GM23338 (cell line): ENCODE results near the gene VAV3. TPM values are rescaled to one million over a fixed set of nuclear protein-coding genes. Genes with fewer than 3 reads are reported as not detected.

ENCODE experiments used
- ATAC-seq: fragments of 200-7000 bp; cut with Tn5 transposase; 3 replicates; pipeline ENCODE4 v1.9.1; 2020
- DNase-seq: peaks from one replicate; pipeline ENCODE4 v3.0.0-alpha.2; 2015; ENCODE audit warnings: low spot score
- H2AFZ ChIP-seq: fragments of 200-600 bp; sonication (generic); 2 replicates; pipeline ENCODE4 v1.8.0; 2016; ENCODE audit warnings: antibody characterized with exemption, mild to moderate bottlenecking, moderate library complexity
- H3F3A ChIP-seq: fragments of 200-600 bp; sonication (generic); replicated peaks from 2 replicates; pipeline ENCODE4 v1.8.0; 2017; ENCODE audit warnings: antibody characterized with exemption, mixed run types, low read depth
- H3K27ac ChIP-seq: fragments of 200-600 bp; sonication (generic); 2 replicates; pipeline ENCODE4 v1.6.1; 2016; ENCODE audit warnings: low read depth
- H3K27me3 ChIP-seq: fragments of 200-600 bp; sonication (generic); 2 replicates; pipeline ENCODE4 v1.8.0; 2016; ENCODE audit warnings: mild to moderate bottlenecking, mixed run types, moderate library complexity; ENCODE audit not compliant: insufficient read depth
- H3K36me3 ChIP-seq: fragments of 200-600 bp; sonication (generic); 2 replicates; pipeline ENCODE4 v1.8.0; 2016; ENCODE audit warnings: mild to moderate bottlenecking; ENCODE audit not compliant: insufficient read depth
- H3K4me1 ChIP-seq: fragments of 200-600 bp; sonication (generic); 2 replicates; pipeline ENCODE4 v1.8.0; 2016; ENCODE audit warnings: mild to moderate bottlenecking, moderate library complexity; ENCODE audit not compliant: insufficient read depth
- H3K4me2 ChIP-seq: fragments of 200-600 bp; sonication (generic); 2 replicates; pipeline ENCODE4 v1.7.1; 2017; ENCODE audit warnings: mixed run types
- H3K4me3 ChIP-seq: fragments of 200-600 bp; sonication (generic); 2 replicates; pipeline ENCODE4 v1.6.1; 2016; ENCODE audit warnings: mixed run types
- H3K79me2 ChIP-seq: fragments of 200-600 bp; sonication (generic); replicated peaks from 2 replicates; pipeline ENCODE4 v1.8.0; 2017; ENCODE audit warnings: mild to moderate bottlenecking; ENCODE audit not compliant: insufficient read depth
- H3K9me2 ChIP-seq: fragments of 200-600 bp; sonication (generic); 2 replicates; pipeline ENCODE4 v1.8.0; 2017; ENCODE audit not compliant: insufficient read depth
- H4K20me1 ChIP-seq: fragments of 200-600 bp; sonication (generic); replicated peaks from 2 replicates; pipeline ENCODE4 v1.8.0; 2017; ENCODE audit warnings: mild to moderate bottlenecking; ENCODE audit not compliant: insufficient read depth
- H3K27ac Mint-ChIP-seq: 2 replicates; pipeline ENCODE4 v1.8.0; 2020; ENCODE audit warnings: inconsistent platforms, mild to moderate bottlenecking, moderate library complexity, mixed read lengths
- H3K27me3 Mint-ChIP-seq: 3 replicates; pipeline ENCODE4 v1.8.0; 2022; ENCODE audit warnings: low read depth, mild to moderate bottlenecking, moderate library complexity, mixed read lengths, inconsistent platforms; ENCODE audit not compliant: insufficient read depth, poor library complexity
- H3K36me3 Mint-ChIP-seq: 3 replicates; pipeline ENCODE4 v1.8.0; 2021; ENCODE audit warnings: low read depth, mild to moderate bottlenecking, inconsistent platforms, moderate library complexity, mixed read lengths
- H3K4me1 Mint-ChIP-seq: 3 replicates; pipeline ENCODE4 v1.8.0; 2020; ENCODE audit warnings: mild to moderate bottlenecking, inconsistent platforms, mixed read lengths
- H3K4me3 Mint-ChIP-seq: 3 replicates; pipeline ENCODE4 v1.8.0; 2021; ENCODE audit warnings: moderate library complexity, mild to moderate bottlenecking, inconsistent platforms, mixed read lengths
- H3K9me3 Mint-ChIP-seq: 3 replicates; pipeline ENCODE4 v1.8.0; 2020; ENCODE audit warnings: moderate library complexity, mild to moderate bottlenecking, inconsistent platforms, mixed read lengths
- CREB1 ChIP-seq: fragments of 250-450 bp; sonication (Bioruptor Pico); IDR thresholded peaks from 2 replicates; pipeline ENCODE4 v1.5.0; 2020; ENCODE audit warnings: low read depth, mild to moderate bottlenecking, moderate library complexity
- EZH2 ChIP-seq: fragments of 200-600 bp; sonication (generic); IDR thresholded peaks from one replicate; pipeline ENCODE4 v1.8.0; 2017; ENCODE audit warnings: antibody characterized with exemption, mild to moderate bottlenecking, low read depth; ENCODE audit not compliant: unreplicated experiment
- EZH2phosphoT487 ChIP-seq: fragments of 200-600 bp; sonication (generic); IDR thresholded peaks from one replicate; pipeline ENCODE4 v1.8.1; 2018; ENCODE audit warnings: antibody characterized with exemption; ENCODE audit not compliant: unreplicated experiment
- NANOG ChIP-seq: IDR thresholded peaks from 2 replicates; pipeline ENCODE4 v1.6.1; 2016; ENCODE audit warnings: antibody characterized with exemption, borderline replicate concordance
- POLR2AphosphoS5 ChIP-seq: IDR thresholded peaks from 2 replicates; pipeline ENCODE4 v1.6.1; 2016; ENCODE audit warnings: antibody characterized with exemption, low read depth
- STAT1 ChIP-seq: IDR thresholded peaks from one replicate; pipeline ENCODE4 v1.6.1; 2016; ENCODE audit warnings: antibody characterized with exemption; ENCODE audit not compliant: unreplicated experiment
- ZNF114 ChIP-seq: fragments of 250-450 bp; sonication (Bioruptor Pico); IDR thresholded peaks from 2 replicates; pipeline ENCODE4 v1.5.0; 2020; ENCODE audit warnings: mild to moderate bottlenecking, moderate library complexity
- ZNF331 ChIP-seq: fragments of 250-450 bp; sonication (Bioruptor Pico); IDR thresholded peaks from 2 replicates; pipeline ENCODE4 v1.5.0; 2020; ENCODE audit warnings: low read depth, mild to moderate bottlenecking, moderate library complexity
- ZNF462 ChIP-seq: fragments of 250-450 bp; sonication (Bioruptor Pico); IDR thresholded peaks from 2 replicates; pipeline ENCODE4 v1.5.0; 2020; ENCODE audit warnings: mild to moderate bottlenecking, moderate library complexity
- polyA plus RNA-seq: library from polyadenylated mRNA; unstranded; fragments of >200 nt; fragmentation: Nextera tagmentation; extraction: Ambion mirVana; gene quantifications from 2 replicates; pipeline ENCODE4 v1.2.1, GENCODE V29; 2016
- total RNA-seq: library from RNA; depleted of rRNA; stranded (reverse); fragments of >200 nt; shearing (Covaris generic); gene quantifications from 2 replicates; pipeline ENCODE4 v1.2.3, GENCODE V29; 2014
- TF ChIP-seq, protein P1 (sequence below): IDR thresholded peaks from 2 replicates; pipeline ENCODE4 v1.6.1; 2016; ENCODE audit warnings: antibody characterized with exemption
- TF ChIP-seq, protein P2 (sequence below), 2 experiments: fragments of 200-600 bp in 1 of 2; sonication (generic) in 1 of 2; conservative IDR thresholded peaks; 2 replicates each; pipeline versions ENCODE4 v1.5.1 to v1.6.1; 2016 to 2017; ENCODE audit warnings: antibody characterized with exemption in 2 of 2, low read depth in 2 of 2, mild to moderate bottlenecking in 2 of 2, moderate library complexity in 1 of 2
- TF ChIP-seq, protein P3 (sequence below): IDR thresholded peaks from one replicate; pipeline ENCODE4 v1.6.1; 2018; ENCODE audit warnings: antibody characterized with exemption; ENCODE audit not compliant: unreplicated experiment

Gene VAV3
- total and polyA plus RNA-seq, 2 experiments from 2014 or later, result 3.0 to 11.3 TPM

DNA sequence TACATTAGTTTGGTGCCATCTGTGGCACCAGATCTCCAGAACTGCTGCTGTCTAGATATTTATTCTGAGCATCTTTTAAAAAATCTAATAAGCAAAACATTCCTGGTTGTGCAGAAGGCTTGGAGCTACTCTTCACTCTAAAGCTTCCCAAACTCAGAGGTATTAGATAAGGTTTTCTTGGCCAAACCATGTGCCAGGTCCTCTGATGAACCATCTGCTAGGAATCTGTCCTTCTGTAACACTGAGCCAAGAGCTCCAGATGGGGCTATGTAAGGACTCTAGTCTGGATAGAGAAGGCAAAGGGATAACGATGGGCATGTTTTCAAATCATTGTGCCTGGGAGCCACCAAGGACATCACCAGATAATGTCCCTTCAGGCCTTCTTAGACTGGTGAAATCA lies 413.5 kb downstream of the VAV3 start (continued):
- TF ChIP-seq ZNF462 (CRISPR knock-in tag) (no peak), ZNF114 (no peak), EZH2phosphoT487 (no peak), EZH2 (no peak), NANOG (no peak)
- TF ChIP-seq, protein P1, sequence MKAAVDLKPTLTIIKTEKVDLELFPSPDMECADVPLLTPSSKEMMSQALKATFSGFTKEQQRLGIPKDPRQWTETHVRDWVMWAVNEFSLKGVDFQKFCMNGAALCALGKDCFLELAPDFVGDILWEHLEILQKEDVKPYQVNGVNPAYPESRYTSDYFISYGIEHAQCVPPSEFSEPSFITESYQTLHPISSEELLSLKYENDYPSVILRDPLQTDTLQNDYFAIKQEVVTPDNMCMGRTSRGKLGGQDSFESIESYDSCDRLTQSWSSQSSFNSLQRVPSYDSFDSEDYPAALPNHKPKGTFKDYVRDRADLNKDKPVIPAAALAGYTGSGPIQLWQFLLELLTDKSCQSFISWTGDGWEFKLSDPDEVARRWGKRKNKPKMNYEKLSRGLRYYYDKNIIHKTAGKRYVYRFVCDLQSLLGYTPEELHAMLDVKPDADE, result no peak

GRCh38 chr1:107550358-107550757 lies 414.6 kb downstream of the VAV3 start:
- Histone ChIP-seq H3K4me2 (no peak overlapping the region), H3K4me3 (no peak overlapping the region), H3K9me2 (peaks cover 21% of the 10 kb centered on the region; the same call in 1 of the 2 replicates), H3K79me2 (no peaks in the 10 kb centered on the region), H3K27ac (no peak overlapping the region), H3K27me3 (no peaks in the 10 kb centered on the region), H3K36me3 (no peaks in the 10 kb centered on the region), H3F3A (no peaks in the 10 kb centered on the region), H2AFZ (no peak overlapping the region), H4K20me1 (no peaks in the 10 kb centered on the region), H3K4me1 (no peaks in the 10 kb centered on the region)
- Mint-ChIP-seq H3K4me3 (no peak overlapping the region), H3K27ac (no peak overlapping the region), H3K4me1 (no peaks in the 10 kb centered on the region), H3K36me3 (no peaks in the 10 kb centered on the region), H3K27me3 (no peaks in the 10 kb centered on the region), H3K9me3 (no peaks in the 10 kb centered on the region)
- DNase-seq (no peak), ATAC-seq (no peak)
- TF ChIP-seq, protein P1, result no peak
- TF ChIP-seq CREB1 (CRISPR knock-in tag), result no peak
- TF ChIP-seq POLR2AphosphoS5, result no peak
- TF ChIP-seq EZH2phosphoT487, result no peak
- TF ChIP-seq, protein P2, sequence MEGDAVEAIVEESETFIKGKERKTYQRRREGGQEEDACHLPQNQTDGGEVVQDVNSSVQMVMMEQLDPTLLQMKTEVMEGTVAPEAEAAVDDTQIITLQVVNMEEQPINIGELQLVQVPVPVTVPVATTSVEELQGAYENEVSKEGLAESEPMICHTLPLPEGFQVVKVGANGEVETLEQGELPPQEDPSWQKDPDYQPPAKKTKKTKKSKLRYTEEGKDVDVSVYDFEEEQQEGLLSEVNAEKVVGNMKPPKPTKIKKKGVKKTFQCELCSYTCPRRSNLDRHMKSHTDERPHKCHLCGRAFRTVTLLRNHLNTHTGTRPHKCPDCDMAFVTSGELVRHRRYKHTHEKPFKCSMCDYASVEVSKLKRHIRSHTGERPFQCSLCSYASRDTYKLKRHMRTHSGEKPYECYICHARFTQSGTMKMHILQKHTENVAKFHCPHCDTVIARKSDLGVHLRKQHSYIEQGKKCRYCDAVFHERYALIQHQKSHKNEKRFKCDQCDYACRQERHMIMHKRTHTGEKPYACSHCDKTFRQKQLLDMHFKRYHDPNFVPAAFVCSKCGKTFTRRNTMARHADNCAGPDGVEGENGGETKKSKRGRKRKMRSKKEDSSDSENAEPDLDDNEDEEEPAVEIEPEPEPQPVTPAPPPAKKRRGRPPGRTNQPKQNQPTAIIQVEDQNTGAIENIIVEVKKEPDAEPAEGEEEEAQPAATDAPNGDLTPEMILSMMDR (conservative IDR thresholded peaks at IDR 0.05; ENCODE audit: low read depth in 2 of 2), result no peak
- TF ChIP-seq, protein P3, sequence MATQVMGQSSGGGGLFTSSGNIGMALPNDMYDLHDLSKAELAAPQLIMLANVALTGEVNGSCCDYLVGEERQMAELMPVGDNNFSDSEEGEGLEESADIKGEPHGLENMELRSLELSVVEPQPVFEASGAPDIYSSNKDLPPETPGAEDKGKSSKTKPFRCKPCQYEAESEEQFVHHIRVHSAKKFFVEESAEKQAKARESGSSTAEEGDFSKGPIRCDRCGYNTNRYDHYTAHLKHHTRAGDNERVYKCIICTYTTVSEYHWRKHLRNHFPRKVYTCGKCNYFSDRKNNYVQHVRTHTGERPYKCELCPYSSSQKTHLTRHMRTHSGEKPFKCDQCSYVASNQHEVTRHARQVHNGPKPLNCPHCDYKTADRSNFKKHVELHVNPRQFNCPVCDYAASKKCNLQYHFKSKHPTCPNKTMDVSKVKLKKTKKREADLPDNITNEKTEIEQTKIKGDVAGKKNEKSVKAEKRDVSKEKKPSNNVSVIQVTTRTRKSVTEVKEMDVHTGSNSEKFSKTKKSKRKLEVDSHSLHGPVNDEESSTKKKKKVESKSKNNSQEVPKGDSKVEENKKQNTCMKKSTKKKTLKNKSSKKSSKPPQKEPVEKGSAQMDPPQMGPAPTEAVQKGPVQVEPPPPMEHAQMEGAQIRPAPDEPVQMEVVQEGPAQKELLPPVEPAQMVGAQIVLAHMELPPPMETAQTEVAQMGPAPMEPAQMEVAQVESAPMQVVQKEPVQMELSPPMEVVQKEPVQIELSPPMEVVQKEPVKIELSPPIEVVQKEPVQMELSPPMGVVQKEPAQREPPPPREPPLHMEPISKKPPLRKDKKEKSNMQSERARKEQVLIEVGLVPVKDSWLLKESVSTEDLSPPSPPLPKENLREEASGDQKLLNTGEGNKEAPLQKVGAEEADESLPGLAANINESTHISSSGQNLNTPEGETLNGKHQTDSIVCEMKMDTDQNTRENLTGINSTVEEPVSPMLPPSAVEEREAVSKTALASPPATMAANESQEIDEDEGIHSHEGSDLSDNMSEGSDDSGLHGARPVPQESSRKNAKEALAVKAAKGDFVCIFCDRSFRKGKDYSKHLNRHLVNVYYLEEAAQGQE, result no peak
- no peak for TF ChIP-seq ZNF331 (CRISPR knock-in tag)
- TF ChIP-seq NANOG, result no peak
- TF ChIP-seq STAT1, result no peak
